GM20431 (cell line): ENCODE measurements around the gene POU6F1.

ENCODE experiments used
- in situ Hi-C: fragments of 300-500 bp; cut with MseI, MboI; formaldehyde crosslinking; loops from one replicate; pipeline ENCODE4 v1.15.0; 2020; ENCODE audit warnings: low sequenced_read_pairs; ENCODE audit not compliant: unreplicated experiment

The POU6F1 gene

DNA sequence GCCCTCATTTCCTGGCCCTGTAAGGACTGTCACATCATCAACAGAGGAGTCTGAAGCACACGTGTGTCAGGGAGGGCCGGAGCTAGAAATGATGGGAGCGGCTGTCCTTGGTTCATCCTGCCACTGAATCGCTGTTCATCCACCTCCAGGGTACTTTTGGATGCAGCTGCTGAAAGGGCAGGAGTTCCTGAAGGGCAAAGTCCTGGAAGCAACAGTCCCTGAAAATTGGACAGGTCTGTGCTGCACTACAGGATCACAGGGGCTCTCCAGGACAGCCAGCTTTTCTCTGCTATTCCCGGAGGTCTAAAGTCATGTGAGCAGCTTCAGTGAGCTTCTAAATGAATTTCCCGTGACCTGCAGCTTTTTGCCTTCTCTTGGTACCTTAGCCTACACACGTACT, 17.7 kb downstream of the POU6F1 start:
- in situ Hi-C loops: no loop called here

DNA sequence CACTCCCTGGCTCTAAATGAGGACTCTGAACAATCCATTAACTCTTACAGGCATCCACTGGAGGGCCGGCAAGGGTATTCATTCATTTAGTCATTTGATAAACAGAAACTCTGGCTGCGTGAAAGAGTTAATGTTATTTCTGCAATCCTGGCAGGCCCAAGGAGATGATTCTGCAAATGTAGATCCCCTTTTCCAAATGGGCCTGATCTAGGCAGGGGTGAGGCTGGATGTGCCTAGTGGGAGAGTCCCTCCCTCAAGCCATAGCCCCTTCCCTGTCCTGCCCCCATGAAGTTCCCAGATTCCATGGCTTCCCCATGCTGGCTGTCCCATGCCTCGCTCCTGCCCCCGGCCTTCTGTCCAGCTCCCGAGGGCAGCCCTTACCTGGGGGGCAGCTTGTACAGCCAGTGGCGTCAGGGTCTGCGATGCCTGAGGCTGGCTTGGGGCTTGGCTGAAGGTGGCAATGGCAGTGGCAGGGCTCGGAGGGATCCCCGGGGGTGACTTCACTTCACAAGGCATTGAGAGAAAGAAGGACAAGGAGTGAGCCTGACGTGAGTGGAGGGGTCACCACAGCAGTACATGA, 18.4 kb downstream of the POU6F1 start:
- in situ Hi-C loops: no loop called here

DNA sequence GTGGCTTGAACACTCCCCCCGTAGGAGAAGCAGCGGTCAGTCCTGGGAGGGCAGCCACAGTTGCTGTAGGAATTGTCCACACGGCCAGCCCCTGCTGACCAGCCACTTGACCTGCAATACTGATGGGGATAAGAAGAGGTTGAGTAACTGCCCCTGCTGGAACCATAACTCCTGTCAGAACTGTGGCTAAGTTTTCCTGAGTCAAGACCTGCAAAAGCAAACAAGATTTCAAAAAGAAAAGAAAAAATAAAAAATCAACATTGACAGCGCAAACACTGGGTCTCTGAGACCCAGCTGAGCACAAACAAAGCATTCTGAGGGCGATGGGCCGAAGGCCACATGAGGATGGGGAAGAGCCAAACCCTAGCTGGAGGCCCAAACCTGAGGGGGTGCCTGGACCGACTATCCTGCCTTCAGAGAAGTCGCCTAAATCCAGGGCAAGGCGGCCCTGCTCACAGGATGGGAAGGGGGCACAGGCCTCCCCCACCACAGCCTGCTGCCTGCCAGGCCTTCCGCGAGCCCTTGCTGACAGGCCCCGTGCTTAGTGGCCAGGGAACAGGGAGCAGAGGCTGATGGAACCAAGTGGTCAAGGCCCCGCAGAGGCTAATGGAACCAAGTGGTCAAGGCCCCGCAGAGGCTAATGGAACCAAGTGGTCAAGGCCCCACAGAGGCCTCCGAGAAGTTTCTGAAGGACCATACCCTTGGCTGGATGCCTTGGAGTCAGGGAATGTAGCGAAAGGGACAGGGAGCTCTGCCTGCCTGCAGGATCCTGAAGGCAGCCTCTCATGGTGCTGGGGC, 19.1 kb downstream of the POU6F1 start:
- in situ Hi-C loops: no loop called here

DNA sequence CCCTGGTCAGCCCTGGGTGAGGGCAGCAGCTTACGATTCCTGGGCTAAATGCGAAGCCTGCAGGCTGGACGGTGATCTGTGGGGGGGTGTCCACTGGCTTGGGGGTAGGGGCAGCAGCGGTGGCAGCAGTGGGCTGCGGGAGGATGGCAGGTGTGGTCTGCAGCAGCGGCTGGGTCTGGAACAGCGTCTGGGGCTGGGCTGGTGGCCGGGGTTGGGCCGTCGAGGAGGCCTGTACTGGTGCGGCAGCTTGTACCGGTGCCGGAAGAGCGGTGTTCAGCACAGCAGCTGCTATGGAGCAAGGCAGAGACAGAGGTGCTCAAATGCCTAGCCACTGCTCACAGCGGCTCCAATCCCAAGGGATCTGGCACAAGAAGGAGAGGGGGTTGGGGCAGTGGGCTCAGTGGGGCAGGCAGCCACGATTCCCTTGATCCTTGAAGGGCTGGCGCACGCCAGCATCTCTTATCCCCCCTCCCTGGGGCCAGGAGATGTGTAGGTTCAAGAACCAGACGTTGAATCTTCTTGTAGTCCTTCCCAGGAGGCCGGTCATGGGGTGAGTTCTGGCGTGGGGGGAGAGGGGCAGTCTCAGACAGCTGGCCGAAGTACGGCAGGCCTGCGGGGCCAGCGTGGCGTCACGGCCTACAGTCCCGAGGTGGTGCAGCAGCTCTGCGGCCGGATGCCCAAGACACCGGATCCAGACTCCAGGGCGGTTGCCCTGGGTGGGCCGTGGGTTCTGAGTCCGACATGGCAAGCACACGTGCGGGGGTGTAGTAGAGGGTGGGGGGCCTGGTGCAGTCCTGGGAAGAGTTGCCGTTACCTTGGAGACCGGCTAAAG, 19.9 kb downstream of the POU6F1 start:
- in situ Hi-C loops: no loop called here

DNA sequence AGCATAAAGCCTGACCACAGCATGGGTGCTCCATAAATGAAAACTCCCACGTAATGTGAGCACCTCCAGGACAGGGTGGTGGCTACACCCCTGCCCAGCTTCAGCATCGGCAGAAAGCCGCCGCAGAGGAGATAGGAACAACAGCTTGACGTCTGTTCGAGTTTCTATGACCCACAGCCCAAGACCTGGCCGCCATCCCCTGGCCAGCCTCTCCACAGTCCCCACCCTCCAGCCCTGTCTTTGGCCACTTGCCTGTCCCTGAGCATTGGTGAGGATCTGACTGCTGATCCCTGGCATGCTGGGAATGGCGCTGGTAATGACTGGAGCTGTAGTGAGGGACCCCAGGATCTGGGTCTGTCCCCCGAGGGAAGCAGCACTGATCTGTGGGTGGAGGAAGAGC, 21.3 kb downstream of the POU6F1 start:
- in situ Hi-C loops: no loop called here

DNA sequence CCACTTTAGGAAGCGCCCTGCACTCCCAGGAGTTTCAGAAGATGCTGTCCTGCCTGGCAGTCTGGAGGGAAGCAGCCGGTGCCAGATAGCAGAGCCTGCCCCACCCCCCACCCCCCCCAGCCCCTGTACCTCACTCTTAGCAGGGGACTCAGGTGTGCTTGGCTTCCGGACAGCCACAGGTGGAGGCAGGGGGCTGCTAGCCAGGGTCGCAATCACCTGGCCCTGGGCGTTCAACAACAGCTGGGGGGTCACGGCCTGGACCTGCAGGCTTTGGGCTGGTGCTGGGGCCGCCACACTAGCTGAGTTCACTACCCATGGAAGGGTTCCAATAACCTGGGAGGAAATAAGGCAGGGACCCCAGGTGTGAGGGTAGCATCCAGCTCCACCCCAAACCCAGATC, 22.0 kb downstream of the POU6F1 start:
- in situ Hi-C loops: no loop called here

DNA sequence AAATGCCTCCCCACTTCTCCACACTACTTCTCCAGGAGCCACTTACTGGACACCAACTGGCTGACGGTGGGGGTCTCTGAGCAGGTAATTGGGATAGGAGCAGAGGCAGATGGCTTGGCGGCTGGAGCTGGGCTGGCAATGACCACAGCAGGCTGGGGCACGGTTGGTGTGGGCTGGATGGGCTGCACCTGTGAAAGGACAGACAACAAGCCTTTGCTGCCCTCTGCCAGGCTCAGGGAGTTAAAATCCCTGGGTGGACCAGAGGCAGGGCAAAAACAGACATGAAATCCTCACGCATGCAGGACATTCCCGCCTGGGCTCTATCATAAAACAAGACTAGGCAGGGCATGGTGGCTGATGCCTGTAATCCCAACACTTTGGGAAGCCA, 25.6 kb downstream of the POU6F1 start:
- in situ Hi-C loops: no loop called here

DNA sequence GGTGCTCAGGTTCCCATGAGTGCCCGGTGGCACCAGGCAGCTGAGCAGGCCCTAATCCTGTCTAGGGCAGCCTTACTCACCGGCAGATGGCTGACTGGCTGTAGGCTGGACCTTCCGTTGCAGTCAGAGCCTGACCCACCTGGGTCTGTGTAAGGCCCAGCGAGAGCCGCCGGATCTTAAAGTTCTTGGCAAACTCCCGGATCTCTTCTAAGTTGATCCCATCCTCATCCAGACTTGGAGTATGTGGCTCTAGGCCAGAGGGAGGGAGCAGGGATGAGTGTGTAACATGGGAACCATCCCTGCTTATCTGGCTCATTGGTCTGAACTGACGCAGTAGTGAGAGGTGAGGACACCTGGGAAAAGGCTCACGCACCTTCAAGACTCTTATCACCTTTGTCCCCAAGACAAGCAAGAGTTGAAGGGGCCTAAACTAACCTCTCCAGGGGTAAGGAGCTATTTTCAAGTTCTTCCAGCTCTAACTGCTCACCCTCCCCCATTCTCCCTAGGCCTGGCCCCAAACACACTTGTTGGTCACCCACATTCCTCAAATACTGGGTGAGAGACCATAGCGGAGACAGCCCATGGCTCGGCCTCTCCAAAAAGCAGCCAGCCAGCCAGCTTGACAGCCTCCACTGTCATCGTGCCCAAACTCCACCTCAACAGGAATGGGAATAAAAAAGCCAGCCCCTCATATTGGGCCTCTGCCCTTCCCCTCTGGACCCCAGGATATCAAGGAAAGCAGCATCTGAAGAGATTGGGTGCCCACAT, 26.2 kb downstream of the POU6F1 start:
- in situ Hi-C loops: no loop called here

DNA sequence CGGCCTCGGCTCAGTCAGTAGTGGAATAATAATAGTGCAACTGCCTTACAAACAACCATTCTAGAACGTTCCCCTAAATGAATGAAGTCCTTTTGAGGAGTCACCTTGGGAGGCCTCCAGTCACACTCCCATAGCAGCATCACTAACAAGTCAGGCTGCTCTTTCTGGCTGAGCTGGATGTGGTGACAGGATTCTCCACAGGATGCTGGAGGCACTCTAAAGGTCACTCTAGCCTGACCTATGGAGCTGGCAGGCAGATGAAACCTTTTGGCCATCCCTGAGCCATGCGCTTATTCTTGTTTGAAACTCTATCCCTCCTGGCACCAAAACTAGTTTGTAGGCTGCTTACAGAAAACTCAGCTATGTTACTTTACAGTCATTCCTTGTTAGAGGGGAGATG, 27.0 kb downstream of the POU6F1 start:
- in situ Hi-C loops: no loop called here

DNA sequence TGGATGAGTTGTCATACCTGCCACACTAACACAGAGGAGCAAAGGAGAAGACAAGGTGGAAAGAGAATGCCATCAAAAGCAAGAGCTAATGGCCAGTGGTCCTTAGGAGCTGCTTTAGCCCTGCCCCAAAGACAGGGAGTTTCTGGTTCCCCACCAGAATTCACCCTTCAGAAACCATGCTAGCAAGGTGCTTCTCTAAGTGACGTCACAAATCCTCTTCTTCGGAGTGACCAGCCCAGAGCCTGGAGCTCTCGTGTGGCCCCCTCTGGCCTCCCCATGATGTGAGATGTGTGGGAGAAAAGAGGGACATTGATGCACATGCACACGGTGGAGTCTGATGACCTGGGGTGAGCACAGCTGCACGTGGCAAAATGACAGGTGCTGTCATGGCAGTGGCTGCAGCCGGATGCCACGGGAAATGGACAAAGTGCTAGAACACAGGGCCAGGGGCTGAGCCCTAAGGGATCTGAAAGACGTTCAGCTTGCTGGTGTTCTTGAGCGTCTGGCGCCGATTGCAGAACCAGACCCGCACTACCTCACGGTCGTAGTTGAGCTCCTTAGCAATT, 28.0 kb downstream of the POU6F1 start:
- in situ Hi-C loops: no loop called here

DNA sequence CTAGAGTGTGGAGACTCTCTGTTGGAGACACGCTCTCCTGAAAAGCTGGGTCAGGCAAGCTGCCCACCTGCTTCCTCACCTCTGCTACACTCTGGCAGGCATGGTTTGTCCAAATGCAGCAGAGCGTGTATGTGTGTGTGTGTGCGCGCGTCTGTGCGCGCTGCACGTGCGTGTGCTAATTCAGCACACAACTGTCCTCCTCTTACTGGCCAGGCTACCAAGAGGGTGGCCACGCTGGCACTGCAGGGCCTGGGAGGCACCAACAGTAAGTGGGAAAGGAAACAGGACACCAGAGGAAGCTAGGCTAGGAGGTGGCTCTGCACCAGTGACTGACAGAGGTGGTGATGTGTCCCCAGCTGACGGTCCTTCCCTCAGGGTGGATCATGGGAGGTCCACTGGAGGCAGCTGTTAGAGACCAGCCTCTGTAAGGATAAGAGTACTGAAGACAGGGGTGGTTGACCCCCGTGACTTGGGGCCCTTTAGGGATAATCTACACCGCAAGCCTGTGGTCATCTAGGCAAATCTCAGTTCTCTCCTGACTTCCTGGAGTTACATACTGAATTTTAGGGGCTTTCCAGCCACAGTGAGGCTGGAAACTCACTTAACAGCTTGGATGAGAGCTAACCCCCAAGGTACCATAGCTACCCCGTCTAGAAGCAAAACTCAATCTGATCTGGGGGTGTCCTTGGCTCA, 29.4 kb downstream of the POU6F1 start:
- in situ Hi-C loops: no loop called here

DNA sequence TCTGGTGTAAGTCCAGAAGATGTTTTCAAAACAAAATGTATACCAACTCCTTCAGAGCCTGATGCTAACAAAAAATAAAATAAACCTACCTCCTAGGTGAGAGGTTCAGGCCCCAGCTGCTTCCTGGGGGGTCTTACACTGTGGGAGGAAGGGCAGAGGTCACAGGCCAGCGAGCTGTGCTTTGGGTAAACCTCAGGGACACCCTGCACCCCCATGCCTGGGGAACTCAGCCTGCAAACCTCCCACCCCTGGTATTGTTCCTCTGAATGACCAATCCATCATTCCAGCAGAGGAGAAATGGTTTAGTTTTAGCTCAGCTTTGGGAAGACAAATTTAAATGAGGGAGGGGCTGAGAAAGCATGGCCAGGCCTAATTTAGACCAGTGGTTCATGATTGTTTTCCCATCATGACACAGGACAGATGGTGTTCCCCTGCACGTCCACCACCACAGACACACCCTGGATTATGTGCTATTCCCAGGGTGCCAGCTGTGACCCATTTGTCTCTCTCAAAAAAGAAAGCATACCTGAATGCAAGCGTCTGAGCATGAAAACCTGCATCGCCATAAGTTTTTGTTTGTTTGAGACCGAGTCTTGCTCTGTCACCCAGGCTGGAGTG, 30.4 kb downstream of the POU6F1 start:
- in situ Hi-C loops: no loop called here

DNA sequence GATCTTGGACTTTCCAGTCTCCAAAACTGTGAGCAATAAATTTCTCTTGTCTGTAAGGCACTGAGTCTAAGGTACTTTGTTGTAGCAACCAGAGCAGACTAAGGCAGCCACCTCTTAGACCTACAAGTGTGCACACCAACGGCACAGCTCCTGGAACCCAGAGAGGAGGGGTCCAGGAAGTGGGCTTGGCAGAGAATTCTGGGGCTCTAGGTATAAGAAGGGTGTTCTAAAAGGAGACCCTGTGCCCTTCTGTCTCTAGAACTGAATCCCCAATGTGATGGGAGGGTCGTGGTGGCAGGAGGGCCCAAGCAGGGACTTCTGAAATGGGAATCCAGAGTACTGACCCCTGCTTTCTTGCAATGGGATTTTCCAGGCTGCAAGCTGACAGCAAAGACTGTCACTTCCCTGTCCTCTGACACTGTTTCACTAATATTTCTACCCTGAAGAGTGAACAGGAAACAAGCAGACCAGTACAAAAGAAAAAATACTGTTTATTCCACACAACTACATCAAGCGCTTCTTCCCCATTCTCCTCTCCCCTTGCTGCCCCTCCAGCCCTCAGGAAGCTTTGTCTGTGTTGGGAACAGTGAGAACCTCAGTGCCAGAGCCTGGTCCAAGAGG, 31.3 kb downstream of the POU6F1 start:
- in situ Hi-C loops: no loop called here

DNA sequence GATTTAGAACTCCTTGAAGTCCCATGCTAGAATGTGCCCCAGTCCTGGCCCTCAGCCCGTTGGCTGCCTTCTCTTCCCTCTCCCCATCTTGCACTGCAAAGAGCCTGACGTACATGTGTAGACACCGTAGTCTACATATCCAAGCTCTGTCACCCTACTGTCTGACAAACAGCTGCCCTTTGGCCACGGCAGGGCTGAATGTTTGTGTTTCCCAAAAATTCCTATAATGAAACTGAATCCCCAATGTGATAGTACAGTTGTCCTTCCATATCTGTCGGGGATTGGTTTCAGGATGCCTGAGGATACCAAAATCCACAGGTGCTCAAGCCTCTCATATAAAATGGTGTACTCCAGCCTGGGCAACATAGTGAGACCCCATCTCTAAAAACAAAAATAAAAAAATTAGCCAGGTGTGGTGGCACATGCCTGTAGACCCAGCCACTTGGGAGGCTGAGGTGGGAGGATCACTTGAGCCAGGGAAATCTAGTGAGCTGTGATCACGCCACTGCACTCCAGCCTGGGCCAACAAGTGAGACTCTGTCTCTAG, 32.6 kb downstream of the POU6F1 start:
- in situ Hi-C loops: no loop called here

DNA sequence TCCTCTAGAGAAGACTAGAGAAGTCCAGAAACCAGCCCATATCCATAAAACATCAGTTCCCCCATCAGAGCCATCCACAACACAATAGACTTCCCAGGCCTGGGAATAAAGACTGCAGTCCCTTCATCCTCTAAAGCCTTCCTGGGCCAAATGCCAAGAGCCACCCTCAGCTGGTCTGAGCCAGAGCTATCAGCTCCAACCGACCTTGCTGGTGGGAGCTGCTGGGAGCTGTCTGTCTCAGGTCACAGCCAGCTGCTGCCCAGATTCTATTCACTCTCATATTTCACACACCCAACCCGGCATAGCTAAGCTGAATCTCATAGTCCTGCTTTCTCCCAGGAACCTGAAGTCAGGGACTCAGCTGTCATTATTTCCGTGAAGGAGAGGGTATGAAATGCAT, 34.0 kb downstream of the POU6F1 start:
- in situ Hi-C loops: no loop called here

DNA sequence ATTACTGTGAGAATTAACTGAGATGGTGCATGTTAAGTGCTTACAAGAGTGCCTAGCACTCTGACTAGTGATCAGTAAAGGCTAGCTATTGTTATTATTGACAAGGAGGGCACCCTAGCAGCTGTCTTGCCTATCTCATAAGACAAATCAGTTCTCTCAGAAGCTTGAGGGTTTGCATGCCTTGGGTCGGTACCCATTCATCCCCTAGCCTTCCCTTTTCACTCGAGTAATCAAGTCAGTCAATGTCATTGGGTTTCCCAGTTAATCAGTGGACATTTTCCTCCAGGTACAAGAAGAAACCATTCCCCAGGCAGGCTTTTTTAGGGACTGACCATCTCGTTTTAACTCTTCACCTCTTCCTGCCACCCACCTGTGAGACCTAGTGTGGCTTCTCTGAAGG, 34.5 kb downstream of the POU6F1 start:
- in situ Hi-C loops: no loop called here

DNA sequence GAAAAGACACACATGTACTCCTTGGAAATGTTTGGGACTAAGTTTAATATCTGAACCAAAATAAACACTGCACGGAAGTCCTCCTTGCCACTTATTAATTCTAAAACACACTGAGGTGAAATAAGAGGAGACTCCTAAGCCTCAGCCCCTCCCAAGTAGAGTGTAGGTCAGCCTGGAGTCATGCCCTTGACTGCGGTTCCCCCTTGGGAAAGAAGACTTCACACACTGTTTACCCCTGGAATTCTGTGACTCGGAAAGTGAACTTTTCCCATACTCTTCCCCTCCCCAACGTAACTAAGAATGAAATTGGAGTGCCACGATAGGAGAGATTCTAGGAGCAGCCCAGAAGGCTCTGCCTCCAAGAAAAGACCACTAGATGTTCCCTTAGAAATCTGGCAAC, 36.3 kb downstream of the POU6F1 start:
- in situ Hi-C loops: no loop called here

DNA sequence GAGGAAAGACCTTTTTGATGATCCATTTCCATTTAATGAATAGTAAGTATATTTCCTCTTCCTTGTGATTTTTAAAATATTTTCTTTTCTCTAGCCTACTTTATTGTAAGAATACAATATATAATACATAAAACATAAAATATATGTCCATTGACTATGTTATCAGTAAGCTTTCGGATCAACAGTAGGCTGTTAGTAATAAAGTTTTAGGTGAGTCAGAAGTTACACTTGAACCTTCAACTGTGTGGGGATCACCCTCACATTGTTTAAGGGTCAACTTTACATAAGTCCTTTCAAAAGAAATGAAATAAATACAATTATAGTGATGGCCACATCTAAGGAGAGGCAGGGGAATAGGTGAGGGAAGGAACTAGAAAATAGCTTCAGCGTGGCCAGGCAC, 40.0 kb downstream of the POU6F1 start:
- in situ Hi-C loops: no loop called here
